Measurements from ENCODE around the gene VEGFA.

DNA sequence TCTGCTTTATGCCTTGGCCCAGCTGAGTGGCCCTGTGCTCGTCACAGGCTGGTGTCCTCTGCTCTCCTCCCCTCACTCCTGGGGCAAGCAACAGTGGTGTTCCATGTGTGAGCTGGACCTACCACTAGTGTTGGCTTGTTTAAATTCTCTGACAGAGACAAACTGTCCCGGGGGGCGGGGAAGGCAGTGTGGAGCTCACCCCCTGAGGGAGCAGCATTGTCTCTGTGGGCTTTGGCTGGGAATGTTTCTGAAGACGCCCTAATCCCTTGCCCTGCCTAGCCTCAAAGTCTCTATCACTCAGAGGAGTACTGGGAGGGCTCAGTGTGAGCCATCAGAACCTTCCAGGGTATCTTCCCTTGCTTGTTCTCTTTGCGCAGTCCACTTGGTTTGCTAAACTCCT lies 5.2 kb upstream of the VEGFA start:
- TF ChIP-seq CTCF (IDR thresholded peaks at IDR 0.05; ENCODE audit: insufficient read depth, low read length) (no peak), GABPA (IDR thresholded peaks at IDR 0.05; ENCODE audit: low read depth) (no peak), POLR2AphosphoS5 (IDR thresholded peaks at IDR 0.05; ENCODE audit: low read depth) (no peak)
- TF ChIP-seq, protein P1, sequence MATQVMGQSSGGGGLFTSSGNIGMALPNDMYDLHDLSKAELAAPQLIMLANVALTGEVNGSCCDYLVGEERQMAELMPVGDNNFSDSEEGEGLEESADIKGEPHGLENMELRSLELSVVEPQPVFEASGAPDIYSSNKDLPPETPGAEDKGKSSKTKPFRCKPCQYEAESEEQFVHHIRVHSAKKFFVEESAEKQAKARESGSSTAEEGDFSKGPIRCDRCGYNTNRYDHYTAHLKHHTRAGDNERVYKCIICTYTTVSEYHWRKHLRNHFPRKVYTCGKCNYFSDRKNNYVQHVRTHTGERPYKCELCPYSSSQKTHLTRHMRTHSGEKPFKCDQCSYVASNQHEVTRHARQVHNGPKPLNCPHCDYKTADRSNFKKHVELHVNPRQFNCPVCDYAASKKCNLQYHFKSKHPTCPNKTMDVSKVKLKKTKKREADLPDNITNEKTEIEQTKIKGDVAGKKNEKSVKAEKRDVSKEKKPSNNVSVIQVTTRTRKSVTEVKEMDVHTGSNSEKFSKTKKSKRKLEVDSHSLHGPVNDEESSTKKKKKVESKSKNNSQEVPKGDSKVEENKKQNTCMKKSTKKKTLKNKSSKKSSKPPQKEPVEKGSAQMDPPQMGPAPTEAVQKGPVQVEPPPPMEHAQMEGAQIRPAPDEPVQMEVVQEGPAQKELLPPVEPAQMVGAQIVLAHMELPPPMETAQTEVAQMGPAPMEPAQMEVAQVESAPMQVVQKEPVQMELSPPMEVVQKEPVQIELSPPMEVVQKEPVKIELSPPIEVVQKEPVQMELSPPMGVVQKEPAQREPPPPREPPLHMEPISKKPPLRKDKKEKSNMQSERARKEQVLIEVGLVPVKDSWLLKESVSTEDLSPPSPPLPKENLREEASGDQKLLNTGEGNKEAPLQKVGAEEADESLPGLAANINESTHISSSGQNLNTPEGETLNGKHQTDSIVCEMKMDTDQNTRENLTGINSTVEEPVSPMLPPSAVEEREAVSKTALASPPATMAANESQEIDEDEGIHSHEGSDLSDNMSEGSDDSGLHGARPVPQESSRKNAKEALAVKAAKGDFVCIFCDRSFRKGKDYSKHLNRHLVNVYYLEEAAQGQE (IDR thresholded peaks at IDR 0.05; ENCODE audit: insufficient replicate concordance, low read depth) = no peak

Data from HL-60 (cell line).